IMR-90 (cell line): ENCODE measurements around the gene SAPCD1. TPM values are rescaled to one million over a fixed set of nuclear protein-coding genes. Genes with fewer than 3 reads are reported as not detected.

Experiments used
- ATAC-seq: fragments of 200-7000 bp; cut with Tn5 transposase; 2 replicates; pipeline ENCODE4 v1.9.1; 2020; ENCODE audit warnings: low read depth, mild to moderate bottlenecking, moderate library complexity
- BruUV-seq: library from RNA; stranded (reverse); fragments of 400-500 nt; replicated peaks from 2 replicates; lab custom pipeline; 2021; lab: Mats Ljungman, UMichigan
- CTCF ChIA-PET: fragments of 300-600 bp; formaldehyde crosslinking; extraction: SDS; loops from one replicate; lab custom pipeline; 2021; ENCODE audit warnings: antibody characterized with exemption; lab: Yijun Ruan, JAX
- POLR2A ChIA-PET: fragments of 300-600 bp; sonication (Branson Sonifier 250); formaldehyde crosslinking; loops from one replicate; lab custom pipeline; 2022; ENCODE audit warnings: antibody characterized with exemption; ENCODE audit not compliant: unreplicated experiment; lab: Charles Lee
- DNase-seq: peaks from one replicate; pipeline ENCODE4 v3.0.0; 2013
- H2AFZ ChIP-seq: replicated peaks from 2 replicates; pipeline ENCODE3; 2013; ENCODE audit warnings: low read length, mild to moderate bottlenecking; ENCODE audit not compliant: poor library complexity
- H2AK5ac ChIP-seq: 2 replicates; pipeline ENCODE4 v1.6.1; 2013; ENCODE audit warnings: low read depth, low read length, inconsistent platforms
- H2AK9ac ChIP-seq: replicated peaks from 2 replicates; pipeline ENCODE3; 2013; ENCODE audit warnings: mild to moderate bottlenecking, low read depth, low read length, moderate library complexity; ENCODE audit not compliant: poor library complexity
- H2BK120ac ChIP-seq: 2 replicates; pipeline ENCODE4 v1.6.1; 2013; ENCODE audit warnings: low read depth, low read length, inconsistent platforms
- H2BK15ac ChIP-seq: 3 replicates; pipeline ENCODE4 v1.6.1; 2013; ENCODE audit warnings: low read depth, low read length, inconsistent platforms
- H2BK20ac ChIP-seq: 2 replicates; pipeline ENCODE4 v1.6.1; 2013; ENCODE audit warnings: low read depth, mild to moderate bottlenecking, inconsistent platforms, low read length, moderate library complexity
- H2BK5ac ChIP-seq: 2 replicates; pipeline ENCODE4 v1.6.1; 2013; ENCODE audit warnings: mild to moderate bottlenecking, low read depth, low read length, inconsistent platforms; ENCODE audit not compliant: poor library complexity, severe bottlenecking
- H3K14ac ChIP-seq: replicated peaks from 2 replicates; pipeline ENCODE4 v1.6.1; 2013; ENCODE audit warnings: low read depth, low read length, inconsistent platforms
- H3K18ac ChIP-seq: 2 replicates; pipeline ENCODE4 v1.6.1; 2013; ENCODE audit warnings: low read depth, low read length, control low read depth
- H3K23ac ChIP-seq: 2 replicates; pipeline ENCODE4 v1.6.1; 2013; ENCODE audit warnings: low read depth, low read length, inconsistent platforms
- H3K27ac ChIP-seq: 2 replicates; pipeline ENCODE4 v1.5.1; 2013; ENCODE audit warnings: mild to moderate bottlenecking, control low read depth, low read length; ENCODE audit not compliant: insufficient read depth
- H3K27me3 ChIP-seq: 2 replicates; pipeline ENCODE4 v1.6.1; 2013; ENCODE audit warnings: low read length; ENCODE audit not compliant: control insufficient read depth, insufficient read depth
- H3K36me3 ChIP-seq: 2 replicates; pipeline ENCODE4 v1.6.1; 2013; ENCODE audit warnings: low read length, mixed read lengths; ENCODE audit not compliant: control insufficient read depth, insufficient read depth
- H3K4ac ChIP-seq: 2 replicates; pipeline ENCODE4 v1.6.1; 2013; ENCODE audit warnings: low read depth, low read length, inconsistent platforms
- H3K4me1 ChIP-seq: 2 replicates; pipeline ENCODE4 v1.6.1; 2013; ENCODE audit warnings: low read length, mixed read lengths; ENCODE audit not compliant: control insufficient read depth, insufficient read depth
- H3K4me2 ChIP-seq: 2 replicates; pipeline ENCODE4 v1.6.1; 2013; ENCODE audit warnings: low read depth, mild to moderate bottlenecking, control low read depth, low read length, moderate library complexity
- H3K4me3 ChIP-seq: 2 replicates; pipeline ENCODE4 v1.5.1; 2013; ENCODE audit warnings: low read depth, mild to moderate bottlenecking, control low read depth, low read length, moderate library complexity; ENCODE audit not compliant: insufficient read depth
- H3K56ac ChIP-seq: 2 replicates; pipeline ENCODE4 v1.6.1; 2013; ENCODE audit warnings: low read length, inconsistent platforms; ENCODE audit not compliant: insufficient read depth; ENCODE audit errors: extremely low read depth
- H3K79me1 ChIP-seq, 2 experiments: 2 replicates each; pipeline ENCODE4 v1.6.1; 2013; ENCODE audit warnings: low read length in 2 of 2, inconsistent platforms in 1 of 2, low read depth in 1 of 2
- H3K9ac ChIP-seq: 2 replicates; pipeline ENCODE4 v1.6.1; 2013; ENCODE audit warnings: low read depth, low read length, control low read depth
- H3K9me1 ChIP-seq: 2 replicates; pipeline ENCODE4 v1.6.1; 2013; ENCODE audit warnings: low read length, inconsistent platforms; ENCODE audit not compliant: insufficient read depth
- H3K9me3 ChIP-seq: 2 replicates; pipeline ENCODE4 v1.6.1; 2013; ENCODE audit warnings: low read length; ENCODE audit not compliant: control insufficient read depth, insufficient read depth
- H4K20me1 ChIP-seq: 2 replicates; pipeline ENCODE4 v1.6.1; 2013; ENCODE audit warnings: low read length, inconsistent platforms; ENCODE audit not compliant: insufficient read depth
- H4K5ac ChIP-seq: 2 replicates; pipeline ENCODE4 v1.6.1; 2013; ENCODE audit warnings: mild to moderate bottlenecking, low read depth, low read length, control low read depth
- H4K8ac ChIP-seq, 2 experiments: 2 replicates each; pipeline ENCODE4 v1.6.1; 2013; ENCODE audit warnings: low read depth in 2 of 2, low read length in 2 of 2, control low read depth in 1 of 2, inconsistent platforms in 1 of 2
- H4K91ac ChIP-seq: 2 replicates; pipeline ENCODE4 v1.6.1; 2013; ENCODE audit warnings: low read depth, low read length, inconsistent platforms; ENCODE audit not compliant: insufficient read depth
- BHLHE40 ChIP-seq: fragments of 150-350 bp; IDR thresholded peaks from 2 replicates; pipeline ENCODE4 v1.6.1; 2016; ENCODE audit warnings: mild to moderate bottlenecking, low read depth, low read length
- CEBPB ChIP-seq: IDR thresholded peaks from 2 replicates; pipeline ENCODE4 v1.6.1; 2012; ENCODE audit warnings: low read depth, low read length, improper control_type of control experiment
- CHD1 ChIP-seq: IDR thresholded peaks from 2 replicates; pipeline ENCODE4 v1.6.1; 2012; ENCODE audit warnings: low read depth, low read length, improper control_type of control experiment
- FOS ChIP-seq: fragments of 150-350 bp; IDR thresholded peaks from 2 replicates; pipeline ENCODE4 v1.6.1; 2016; ENCODE audit warnings: low read depth, low read length
- MAZ ChIP-seq: IDR thresholded peaks from 2 replicates; pipeline ENCODE4 v1.6.1; 2012; ENCODE audit warnings: low read depth, mild to moderate bottlenecking, low read length, improper control_type of control experiment, moderate library complexity, borderline replicate concordance
- MXI1 ChIP-seq: IDR thresholded peaks from 2 replicates; pipeline ENCODE4 v1.6.1; 2012; ENCODE audit warnings: low read depth, mild to moderate bottlenecking, low read length, moderate library complexity, borderline replicate concordance
- NFE2L2 ChIP-seq: fragments of 150-350 bp; IDR thresholded peaks from 2 replicates; pipeline ENCODE4 v1.6.1; 2016; ENCODE audit warnings: low read depth, mild to moderate bottlenecking, low read length
- POLR2A ChIP-seq: IDR thresholded peaks from 2 replicates; pipeline ENCODE4 v1.6.1; 2012; ENCODE audit warnings: mild to moderate bottlenecking, low read depth, low read length
- RAD21 ChIP-seq: IDR thresholded peaks from 2 replicates; pipeline ENCODE4 v1.6.1; 2012; ENCODE audit warnings: low read length, improper control_type of control experiment
- RFX5 ChIP-seq: IDR thresholded peaks from 2 replicates; pipeline ENCODE4 v1.8.0; 2012; ENCODE audit warnings: low read depth, mild to moderate bottlenecking, low read length, moderate library complexity
- SMC3 ChIP-seq: fragments of 150-350 bp; IDR thresholded peaks from 2 replicates; pipeline ENCODE4 v1.6.1; 2016; ENCODE audit warnings: low read depth, mild to moderate bottlenecking, antibody characterized with exemption, low read length, moderate library complexity
- WGBS, 2 experiments: methylation state at CpG; one replicate each; pipeline versions ENCODE4 v1.1.5 to v1.1.7; 2013; ENCODE audit warnings: missing lambda C conversion rate in 2 of 2; ENCODE audit not compliant: insufficient read length in 1 of 2; ENCODE audit errors: extremely low coverage in 2 of 2; 5-methylcytosine and 5-hydroxymethylcytosine counted together
- dilution Hi-C: fragments of 300-500 bp; cut with HindIII; formaldehyde crosslinking; loops from one replicate; pipeline ENCODE4 v1.14.3; 2018; ENCODE audit warnings: low sequenced_read_pairs; ENCODE audit not compliant: unreplicated experiment
- in situ Hi-C: fragments of 300-500 bp; cut with MboI; formaldehyde crosslinking; loops from 3 replicates; pipeline ENCODE4 v1.14.3; 2019; ENCODE audit warnings: low sequenced_read_pairs, inconsistent platforms, mixed read lengths
- intact Hi-C: fragments of 100-400 bp; cut with micrococcal nuclease; formaldehyde crosslinking; loops from 2 replicates; pipeline ENCODE4 v1.10.0; 2022
- polyA plus RNA-seq, 3 experiments: library from polyadenylated mRNA; depleted of rRNA; stranded (reverse); fragments of >200 nt; gene quantifications; 2 replicates each; pipeline ENCODE4 v1.2.3, GENCODE V29; 2012; ENCODE audit warnings: low replicate concordance in 1 of 3
- total RNA-seq: library from RNA; depleted of rRNA; stranded (reverse); fragments of >200 nt; gene quantifications from 2 replicates; pipeline ENCODE4 v1.2.3, GENCODE V29; 2012
- TF ChIP-seq, protein P1 (sequence below): fragments of 150-350 bp; IDR thresholded peaks from 2 replicates; pipeline ENCODE4 v1.6.1; 2017; ENCODE audit warnings: mild to moderate bottlenecking, antibody characterized with exemption, low read length, low read depth
- TF ChIP-seq, protein P2 (sequence below): fragments of 150-350 bp; IDR thresholded peaks from 2 replicates; pipeline ENCODE4 v1.6.1; 2016; ENCODE audit warnings: low read depth, mild to moderate bottlenecking, low read length, moderate library complexity, borderline replicate concordance

SAPCD1 gene
- total and polyA plus RNA-seq, 2 of the 4 experiments (the other 2 are of a cell fraction): 2.3 TPM; not detected in 1

DNA sequence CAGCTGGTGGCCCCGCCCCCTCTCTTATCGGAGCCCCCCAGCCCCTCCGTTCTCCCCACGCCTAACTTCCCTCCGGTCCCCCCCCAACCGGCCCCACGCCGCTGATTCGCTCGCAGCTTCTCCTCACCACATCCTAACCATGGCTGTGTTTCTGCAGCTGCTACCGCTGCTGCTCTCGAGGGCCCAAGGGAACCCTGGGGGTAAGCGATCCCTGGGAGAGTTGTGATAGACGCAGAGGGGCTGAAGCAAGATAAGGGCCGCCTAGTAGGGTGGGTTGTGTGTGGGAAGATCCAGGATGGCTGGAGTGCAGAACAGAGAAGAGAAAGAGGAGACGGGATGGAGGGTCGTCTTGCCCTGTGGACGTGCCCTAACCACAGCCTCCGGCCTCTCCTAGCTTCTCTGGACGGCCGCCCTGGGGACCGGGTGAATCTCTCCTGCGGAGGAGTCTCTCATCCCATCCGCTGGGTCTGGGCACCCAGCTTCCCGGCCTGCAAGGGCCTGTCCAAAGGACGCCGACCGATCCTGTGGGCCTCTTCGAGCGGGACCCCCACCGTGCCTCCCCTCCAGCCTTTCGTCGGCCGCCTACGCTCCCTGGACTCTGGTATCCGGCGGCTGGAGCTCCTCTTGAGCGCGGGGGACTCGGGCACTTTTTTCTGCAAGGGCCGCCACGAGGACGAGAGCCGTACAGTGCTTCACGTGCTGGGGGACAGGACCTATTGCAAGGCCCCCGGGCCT lies 39.0 kb upstream of the SAPCD1 start, which contains the start of gene MPIG6B:
Gene MPIG6B (plus strand): TSS at position 129 of the 735 bp plus-strand sequence. CDS start 11 bp downstream, at position 140.
- intact Hi-C loops: no loop called here
- dilution Hi-C loops: no loop called here
- no peak within 1 kb of the TSS for H2AK5ac ChIP-seq

More for the DNA sequence above, 39.0 kb upstream of the SAPCD1 start, which contains the start of gene MPIG6B:
- Histone ChIP-seq H2BK120ac (no peak within 1 kb of the TSS), H3K56ac (no peak within 1 kb of the TSS), H3K23ac (no peak within 1 kb of the TSS), H3K27ac (no peak within 1 kb of the TSS), H3K79me1 (peaks cover 0 to 11% of the 10 kb centered on the region in 2 experiments; a peak in 2 of 4 replicates), H2BK5ac (no peak within 1 kb of the TSS), H3K9me3 (no peaks in the 10 kb centered on the region), H3K14ac (no peak within 1 kb of the TSS), H3K4me3 (no peak within 1 kb of the TSS), H2AK9ac (peak within 1 kb of the TSS; percentile 1), H4K91ac (no peak within 1 kb of the TSS), H4K8ac (no peak within 1 kb of the TSS), H3K4me2 (no peak within 1 kb of the TSS), H3K36me3 (peaks cover 19% of the 10 kb centered on the region), H3K9me1 (peaks cover 4% of the 10 kb centered on the region; the same call in 1 of the 2 replicates), H4K20me1 (no peaks in the 10 kb centered on the region), H2BK15ac (no peak within 1 kb of the TSS), H3K4ac (no peak within 1 kb of the TSS), H2BK20ac (no peak within 1 kb of the TSS), H2AFZ (no peak within 1 kb of the TSS), H3K9ac (no peak within 1 kb of the TSS), H3K18ac (no peak within 1 kb of the TSS), H3K4me1 (peaks cover 1% of the 10 kb centered on the region), H3K27me3 (no peaks in the 10 kb centered on the region; the same call in 1 of the 2 replicates), H4K5ac (no peak within 1 kb of the TSS)
- no TSS peak for BruUV-seq
- ATAC-seq (no peak), DNase-seq (no peak)
- CTCF ChIA-PET: no interaction called here
- POLR2A ChIA-PET: interaction anchor here (0.6 kb wide), 1 partner anchor 11 kb away, joined by 3 read pairs; no protein-coding TSS in a partner anchor
- WGBS, 2 experiments: 89% methylated on average over 13 of the region's 46 CpGs; no CpG with 5 or more reads in 1 of the 2 experiments
- in situ Hi-C loops: no loop called here
- TF ChIP-seq, protein P1, sequence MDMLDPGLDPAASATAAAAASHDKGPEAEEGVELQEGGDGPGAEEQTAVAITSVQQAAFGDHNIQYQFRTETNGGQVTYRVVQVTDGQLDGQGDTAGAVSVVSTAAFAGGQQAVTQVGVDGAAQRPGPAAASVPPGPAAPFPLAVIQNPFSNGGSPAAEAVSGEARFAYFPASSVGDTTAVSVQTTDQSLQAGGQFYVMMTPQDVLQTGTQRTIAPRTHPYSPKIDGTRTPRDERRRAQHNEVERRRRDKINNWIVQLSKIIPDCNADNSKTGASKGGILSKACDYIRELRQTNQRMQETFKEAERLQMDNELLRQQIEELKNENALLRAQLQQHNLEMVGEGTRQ: no peak
- TF ChIP-seq CEBPB (no peak), NFE2L2 (no peak), RAD21 (no peak), MAZ (no peak), FOS (no peak), POLR2A (no peak), RFX5 (no peak), SMC3 (no peak), MXI1 (no peak), CHD1 (no peak), BHLHE40 (no peak)
- TF ChIP-seq, protein P2, sequence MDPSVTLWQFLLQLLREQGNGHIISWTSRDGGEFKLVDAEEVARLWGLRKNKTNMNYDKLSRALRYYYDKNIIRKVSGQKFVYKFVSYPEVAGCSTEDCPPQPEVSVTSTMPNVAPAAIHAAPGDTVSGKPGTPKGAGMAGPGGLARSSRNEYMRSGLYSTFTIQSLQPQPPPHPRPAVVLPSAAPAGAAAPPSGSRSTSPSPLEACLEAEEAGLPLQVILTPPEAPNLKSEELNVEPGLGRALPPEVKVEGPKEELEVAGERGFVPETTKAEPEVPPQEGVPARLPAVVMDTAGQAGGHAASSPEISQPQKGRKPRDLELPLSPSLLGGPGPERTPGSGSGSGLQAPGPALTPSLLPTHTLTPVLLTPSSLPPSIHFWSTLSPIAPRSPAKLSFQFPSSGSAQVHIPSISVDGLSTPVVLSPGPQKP: no peak
